Sigmoid colon (tissue), 7 donors: ENCODE measurements around the gene APRT. TPM values are rescaled to one million over a fixed set of nuclear protein-coding genes. Genes with fewer than 3 reads are reported as not detected.

Experiments used
- DNase-seq: peaks from one replicate; pipeline ENCODE4 v3.0.0-alpha.2; 2019
- H3K27ac ChIP-seq, 4 donors: fragments of 200-600 bp; sonication (generic); one replicate each; pipeline ENCODE4 v1.5.1; 2016 to 2019; ENCODE audit warnings: mild to moderate bottlenecking in 1 of 4
- H3K27me3 ChIP-seq, 3 donors: fragments of 200-600 bp; sonication (generic); one replicate each; pipeline ENCODE4 v1.5.1; 2019; ENCODE audit warnings: mild to moderate bottlenecking in 1 of 3
- H3K36me3 ChIP-seq, 4 donors: fragments of 200-600 bp; sonication (generic); one replicate each; pipeline ENCODE4 v1.5.1; 2016 to 2019
- H3K4me1 ChIP-seq, 4 donors: fragments of 200-600 bp; sonication (generic); one replicate each; pipeline ENCODE4 v1.5.1; 2017 to 2019
- H3K4me3 ChIP-seq, 4 donors: fragments of 200-600 bp; sonication (generic); one replicate each; pipeline ENCODE4 v1.5.1; 2017 to 2019; ENCODE audit warnings: mild to moderate bottlenecking in 2 of 4, moderate library complexity in 1 of 4
- H3K9me3 ChIP-seq, 4 donors: fragments of 200-600 bp in 3 of 4; sonication (generic) in 3 of 4; one replicate each; pipeline versions ENCODE4 v1.5.1 to v1.6.1; 2013 to 2019
- CTCF ChIP-seq, 4 experiments: fragments of 450-650 bp in 3 of 4; fragments of 200-600 bp in 1 of 4; IDR thresholded peaks; one replicate each; pipeline ENCODE4 v1.5.1; 2016 to 2019; ENCODE audit warnings: antibody characterized with exemption in 4 of 4, mild to moderate bottlenecking in 3 of 4, moderate library complexity in 2 of 4
- EP300 ChIP-seq, 4 donors: sonication (generic); formaldehyde crosslinking; IDR thresholded peaks; one replicate each; pipeline ENCODE4 v1.6.1; 2017; ENCODE audit warnings: antibody characterized with exemption in 4 of 4
- POLR2A ChIP-seq, 2 donors: fragments of 450-650 bp; IDR thresholded peaks; one replicate each; pipeline ENCODE4 v1.6.1; 2016; ENCODE audit warnings: antibody characterized with exemption in 2 of 2, mild to moderate bottlenecking in 2 of 2, moderate library complexity in 2 of 2
- POLR2AphosphoS5 ChIP-seq, 4 donors: sonication (generic); formaldehyde crosslinking; IDR thresholded peaks; one replicate each; pipeline ENCODE4 v1.6.1; 2017; ENCODE audit warnings: antibody characterized with exemption in 4 of 4
- WGBS, 2 donors: extraction: QIAGEN DNeasy Blood & Tissue Kit; methylation state at CpG; one replicate each; pipeline ENCODE4 v1.1.7; 2013; 5-methylcytosine and 5-hydroxymethylcytosine counted together
- intact Hi-C: fragments of 100-400 bp; cut with DNase I; formaldehyde crosslinking; loops from one replicate; pipeline ENCODE4 v1.15.1; 2023
- polyA plus RNA-seq, 3 donors: library from polyadenylated mRNA; stranded (reverse); fragments of 200-250 nt; gene quantifications; one replicate each; pipeline ENCODE4 v1.2.3, GENCODE V29; 2013
- total RNA-seq, 4 donors: library from RNA; depleted of rRNA; stranded (reverse); fragments of >200 nt; gene quantifications; one replicate each; pipeline ENCODE4 v1.1.0, GENCODE V29; 2016
- donor health status: healthy with polysubstance abuse.
- donor health status: Bipolar disorder and iron deficiency.
- donor health status: healthy.

Gene APRT
- total and polyA plus RNA-seq, 7 donors: 56.6 to 329 (median 78.3) TPM

GRCh38 chr16:88820385-88821025, 8.8 kb upstream of the APRT start:
- H3K27ac ChIP-seq: no peak overlapping the region
- no peaks in the 10 kb centered on the region for H3K9me3 ChIP-seq
- peaks cover 6 to 41% (median 10%) of the 10 kb centered on the region in 4 donors for H3K36me3 ChIP-seq
- no peak for DNase-seq
- WGBS, 2 donors: 89 to 91% methylated on average over 20 of the region's 20 CpGs
- no peaks in the 10 kb centered on the region for H3K27me3 ChIP-seq
- no peak overlapping the region for H3K4me3 ChIP-seq
- TF ChIP-seq POLR2AphosphoS5 (IDR thresholded peaks at IDR 0.05) (no peak), POLR2A (IDR thresholded peaks at IDR 0.05) (no peak), EP300 (IDR thresholded peaks at IDR 0.05) (no peak), CTCF (IDR thresholded peaks at IDR 0.05) (no peak)
- no peaks in the 10 kb centered on the region for H3K4me1 ChIP-seq
- intact Hi-C loops: no loop called here

- no peak for DNase-seq
- Histone ChIP-seq H3K27me3 (no peaks in the 10 kb centered on the region), H3K9me3 (no peaks in the 10 kb centered on the region), H3K4me1 (no peaks in the 10 kb centered on the region), H3K27ac (no peak overlapping the region), H3K36me3 (peaks cover 6 to 31% (median 7%) of the 10 kb centered on the region in 4 donors), H3K4me3 (no peak overlapping the region)
- 85 to 92% methylated on average over 16 of the region's 16 CpGs for WGBS, 2 donors
- intact Hi-C loops: no loop called here
- TF ChIP-seq POLR2AphosphoS5 (IDR thresholded peaks at IDR 0.05): no peak
- TF ChIP-seq CTCF (IDR thresholded peaks at IDR 0.05): no peak
- TF ChIP-seq POLR2A (IDR thresholded peaks at IDR 0.05): no peak
- no peak for TF ChIP-seq EP300 (IDR thresholded peaks at IDR 0.05)
Observed at GRCh38 chr16:88819126-88819525, 7.4 kb upstream of the APRT start.

GRCh38 chr16:88818575-88818874, 6.8 kb upstream of the APRT start:
- intact Hi-C loops: no loop called here
- H3K36me3 ChIP-seq: peaks cover 6 to 25% (median 7%) of the 10 kb centered on the region in 4 donors
- H3K9me3 ChIP-seq: no peaks in the 10 kb centered on the region
- 85 to 91% methylated on average over 18 of the region's 18 CpGs for WGBS, 2 donors
- TF ChIP-seq CTCF (IDR thresholded peaks at IDR 0.05) (no peak), POLR2AphosphoS5 (IDR thresholded peaks at IDR 0.05) (no peak), EP300 (IDR thresholded peaks at IDR 0.05) (no peak), POLR2A (IDR thresholded peaks at IDR 0.05) (no peak)
- DNase-seq: no peak
- no peak overlapping the region for H3K4me3 ChIP-seq
- peaks cover 0 to under 1% (median under 1%) of the 10 kb centered on the region in 4 donors for H3K4me1 ChIP-seq
- H3K27ac ChIP-seq: no peak overlapping the region
- no peaks in the 10 kb centered on the region for H3K27me3 ChIP-seq

GRCh38 chr16:88817785-88818574, 6.3 kb upstream of the APRT start:
- Histone ChIP-seq H3K4me1 (peaks cover 0 to 6% (median 3%) of the 10 kb centered on the region in 4 donors), H3K9me3 (no peaks in the 10 kb centered on the region), H3K4me3 (no peak overlapping the region), H3K27me3 (no peaks in the 10 kb centered on the region), H3K36me3 (peaks cover 6 to 24% (median 7%) of the 10 kb centered on the region in 4 donors), H3K27ac (no peak overlapping the region)
- no peak for DNase-seq
- WGBS, 2 donors: 86 to 88% methylated on average over 40 of the region's 40 CpGs
- TF ChIP-seq EP300 (IDR thresholded peaks at IDR 0.05) (no peak), POLR2A (IDR thresholded peaks at IDR 0.05) (no peak), POLR2AphosphoS5 (IDR thresholded peaks at IDR 0.05) (no peak), CTCF (IDR thresholded peaks at IDR 0.05) (no peak)
- intact Hi-C loops: no loop called here
